HG03342 (cell line): ENCODE results near the gene ALS2CL.

Experiments used
- ATAC-seq: cut with Tn5 transposase; IDR thresholded peaks from one replicate; pipeline ENCODE4 v1.9.1; 2021; ENCODE audit warnings: mild to moderate bottlenecking, moderate library complexity; ENCODE audit not compliant: unreplicated experiment

ALS2CL gene

DNA sequence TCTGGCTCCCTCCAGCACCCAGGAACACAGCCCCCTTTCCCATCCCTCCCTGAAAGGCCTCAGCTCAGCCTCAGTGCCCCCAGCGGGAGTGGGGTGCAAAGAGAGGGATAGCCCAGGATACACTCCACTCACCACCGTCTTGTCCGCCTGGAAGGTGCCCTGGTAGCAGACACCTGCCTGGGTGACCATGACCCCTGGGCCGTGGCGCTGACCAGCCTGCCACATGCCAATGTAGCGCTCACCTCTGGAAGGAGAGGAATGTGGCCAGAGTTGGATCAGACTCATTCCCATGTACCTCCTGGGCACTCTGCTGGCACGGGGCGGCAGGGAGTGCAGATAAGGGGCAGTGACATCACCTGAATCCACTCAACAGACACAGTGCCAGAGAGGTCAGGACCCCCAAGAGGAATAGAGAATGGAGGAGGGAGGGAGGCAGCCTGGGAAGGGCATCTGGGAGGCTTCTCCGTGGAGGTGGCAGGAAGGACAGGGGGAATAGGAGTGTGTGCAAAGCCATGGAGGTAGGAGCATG, 13.1 kb downstream of the ALS2CL start:
- no peak for ATAC-seq

DNA sequence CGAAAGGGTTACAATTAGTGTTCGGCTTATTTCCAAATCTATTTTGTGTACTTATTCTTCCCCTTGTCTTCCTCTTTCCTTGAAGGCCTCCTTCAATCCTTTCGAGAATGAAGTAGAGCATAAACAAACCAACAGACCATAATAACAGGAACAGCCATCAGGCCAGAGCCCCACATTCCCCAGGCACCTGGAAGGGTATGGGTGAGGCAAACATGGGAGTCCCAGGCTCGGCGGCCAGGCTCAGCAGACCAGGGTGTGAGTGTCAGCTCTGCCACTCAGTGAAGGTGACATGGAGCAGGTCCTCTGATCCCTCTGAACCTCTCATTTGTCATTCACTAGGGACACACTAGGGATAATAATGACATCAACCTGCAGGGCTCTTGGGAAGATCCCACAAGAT, 13.8 kb downstream of the ALS2CL start:
- no peak for ATAC-seq

DNA sequence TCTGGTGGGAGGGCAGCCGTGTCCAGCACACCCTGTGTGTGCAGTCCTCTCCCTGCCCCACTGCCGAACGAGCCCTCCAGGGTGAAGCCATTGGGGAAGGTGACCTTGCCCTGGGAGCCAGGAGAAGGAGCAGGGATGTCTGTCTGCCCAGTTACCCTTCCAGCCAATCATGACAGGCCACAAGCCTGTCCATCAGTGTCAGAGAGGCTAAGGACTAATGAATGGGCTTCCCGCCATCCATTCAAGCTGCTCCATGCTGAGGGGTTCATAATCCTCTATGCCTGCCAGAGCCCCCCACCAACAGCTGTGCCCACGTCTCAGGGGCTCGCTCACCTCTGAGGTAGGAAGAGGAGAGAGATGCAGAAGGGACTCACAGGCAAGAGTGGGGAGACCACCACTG, 15.2 kb downstream of the ALS2CL start:
- no peak for ATAC-seq

DNA sequence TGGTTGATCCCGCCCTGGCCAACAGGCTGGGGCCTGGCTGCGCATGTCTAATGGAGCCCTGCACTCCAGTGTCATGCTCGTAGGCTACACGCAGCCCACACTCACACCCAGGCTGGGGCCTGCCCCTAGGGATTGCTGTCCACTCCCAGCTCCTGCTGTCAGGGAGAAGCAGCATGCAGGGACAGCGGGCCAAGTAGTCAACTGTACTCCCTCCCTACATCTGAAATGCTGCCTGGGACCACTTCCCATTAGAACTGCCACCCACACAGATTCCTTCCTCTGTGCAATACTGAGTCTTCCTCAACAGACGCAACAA, 16.1 kb downstream of the ALS2CL start:
- no peak for ATAC-seq

DNA sequence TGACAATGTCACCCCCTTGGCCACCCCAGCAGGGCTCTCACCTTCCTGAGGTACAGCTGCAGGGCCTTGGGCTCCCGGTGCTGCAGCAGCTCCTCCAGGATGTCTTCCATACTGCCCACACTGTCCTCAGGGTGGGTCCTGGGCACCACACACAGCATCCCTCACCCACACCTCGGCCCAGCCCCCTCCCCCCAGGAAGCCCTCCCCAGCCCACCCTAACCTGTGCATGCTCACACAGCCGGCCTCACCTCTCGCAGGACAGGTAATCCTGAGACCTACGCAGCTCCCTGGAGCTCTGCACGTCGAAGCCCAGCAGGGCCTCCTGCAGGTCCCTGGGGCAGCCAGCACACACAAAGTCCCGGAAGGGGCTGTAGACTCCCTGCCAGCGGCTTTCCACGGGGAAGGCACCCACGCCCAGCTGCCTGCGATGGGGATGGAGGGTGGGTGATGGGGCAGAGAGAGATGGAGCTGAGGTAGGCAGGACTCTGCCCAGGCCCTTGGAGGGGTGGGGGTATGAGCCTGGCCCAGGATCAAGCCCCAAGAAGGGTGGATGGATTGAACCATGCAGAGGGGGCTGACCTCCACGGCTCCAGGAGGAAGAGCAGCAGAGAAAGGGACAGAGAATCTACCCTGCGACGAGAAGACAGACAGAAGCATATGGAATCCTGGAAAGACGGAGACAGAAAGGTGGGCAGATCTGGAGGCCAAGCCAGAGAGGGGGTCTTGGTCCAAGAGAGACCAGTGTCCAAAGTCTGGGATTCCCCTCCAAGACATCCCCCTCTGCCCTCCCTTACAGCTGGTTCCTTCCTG, 16.7 kb downstream of the ALS2CL start:
- no peak for ATAC-seq

DNA sequence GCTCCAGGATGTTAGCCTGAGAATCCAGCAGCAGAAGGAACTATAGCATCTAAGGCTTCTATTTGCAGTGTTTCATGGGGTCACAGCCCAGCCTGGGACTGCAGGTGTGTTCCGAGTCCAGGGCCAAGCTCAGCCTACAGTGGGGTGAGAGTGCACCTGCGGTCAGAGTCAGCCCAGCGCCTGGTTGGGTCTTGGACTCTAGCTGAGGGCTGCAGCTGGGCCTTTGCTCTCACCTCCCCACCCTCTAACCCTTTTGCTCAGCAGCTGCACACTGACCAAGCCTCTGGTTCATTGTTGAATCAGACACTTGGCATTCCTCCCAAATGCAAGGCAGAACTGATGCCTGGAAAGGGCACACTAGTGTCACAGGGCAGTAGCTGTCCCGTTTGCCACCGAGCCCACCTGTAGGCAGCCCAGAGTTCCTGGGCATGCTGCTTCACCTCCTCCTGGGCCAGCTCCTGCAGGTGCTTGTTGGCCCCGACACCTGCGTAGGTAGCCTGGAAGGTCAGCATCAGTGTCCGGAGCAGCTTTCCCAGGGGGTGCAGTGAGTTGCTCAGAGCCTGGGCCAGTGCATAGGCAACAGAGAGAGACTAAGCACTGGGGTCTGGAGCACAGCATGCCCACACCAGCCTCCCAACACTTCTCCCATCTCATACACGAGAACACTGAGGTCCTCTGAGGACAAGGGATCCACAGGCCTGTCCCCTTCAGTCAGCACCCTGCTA, 17.5 kb downstream of the ALS2CL start:
- ATAC-seq = no peak

DNA sequence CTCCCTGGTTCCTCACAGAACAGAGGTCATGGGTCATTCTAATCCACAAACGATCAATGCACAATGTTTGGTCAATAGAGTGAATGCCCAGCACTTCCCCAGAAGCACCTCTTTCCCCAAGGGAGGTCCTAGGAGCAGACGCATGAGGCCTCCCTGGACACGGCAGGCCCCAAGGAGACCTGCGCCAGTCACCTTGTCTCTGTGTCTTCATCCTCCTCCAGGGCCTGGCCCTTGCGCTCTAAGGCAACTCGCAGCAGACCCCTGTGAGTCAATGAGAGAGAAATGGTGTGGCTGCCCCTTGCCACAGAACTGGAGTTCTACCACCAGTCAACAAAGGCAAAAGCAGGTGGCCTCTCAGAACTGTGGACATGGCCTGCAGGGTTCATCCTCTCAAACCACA, 18.1 kb downstream of the ALS2CL start:
- no peak for ATAC-seq

DNA sequence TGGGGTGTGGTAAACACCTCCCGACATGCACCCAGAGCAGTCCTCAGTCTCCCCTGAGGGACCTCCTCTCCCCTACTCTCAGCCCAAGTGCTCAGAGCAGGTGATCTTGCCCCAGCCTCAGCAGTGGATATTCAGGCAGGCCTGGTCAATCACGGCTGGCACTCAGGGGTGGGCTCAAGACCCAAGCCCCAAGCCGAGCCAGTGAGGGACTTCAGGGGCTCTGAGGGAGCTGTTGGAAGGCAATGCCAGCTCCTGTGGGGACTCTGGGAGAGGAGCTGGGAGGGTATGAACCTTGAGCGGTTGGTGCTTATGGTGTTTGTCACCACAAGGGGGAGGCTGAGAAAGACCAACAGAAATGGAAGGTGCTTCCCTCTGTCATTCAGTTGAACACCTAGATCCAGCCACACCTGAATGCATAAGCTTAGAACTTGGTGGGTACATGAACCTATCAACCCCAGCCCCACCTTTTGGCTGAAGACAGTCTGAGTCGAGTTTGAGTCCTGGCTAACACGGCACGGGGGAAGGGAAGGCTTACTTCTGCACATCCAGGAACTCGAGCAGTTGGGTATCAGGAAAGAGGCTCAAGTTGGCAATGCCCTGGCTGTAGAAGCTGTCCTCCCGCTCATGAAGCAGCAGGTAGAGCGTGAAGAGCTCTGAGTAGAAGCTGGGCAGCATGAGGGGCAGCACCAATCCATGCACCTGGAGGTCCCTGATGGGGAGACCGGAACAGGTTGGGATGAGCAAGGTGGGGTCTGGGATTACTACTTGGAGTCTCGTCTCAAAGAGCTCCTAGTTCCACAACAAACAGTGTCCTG, 19.2 kb downstream of the ALS2CL start:
- ATAC-seq = no peak

DNA sequence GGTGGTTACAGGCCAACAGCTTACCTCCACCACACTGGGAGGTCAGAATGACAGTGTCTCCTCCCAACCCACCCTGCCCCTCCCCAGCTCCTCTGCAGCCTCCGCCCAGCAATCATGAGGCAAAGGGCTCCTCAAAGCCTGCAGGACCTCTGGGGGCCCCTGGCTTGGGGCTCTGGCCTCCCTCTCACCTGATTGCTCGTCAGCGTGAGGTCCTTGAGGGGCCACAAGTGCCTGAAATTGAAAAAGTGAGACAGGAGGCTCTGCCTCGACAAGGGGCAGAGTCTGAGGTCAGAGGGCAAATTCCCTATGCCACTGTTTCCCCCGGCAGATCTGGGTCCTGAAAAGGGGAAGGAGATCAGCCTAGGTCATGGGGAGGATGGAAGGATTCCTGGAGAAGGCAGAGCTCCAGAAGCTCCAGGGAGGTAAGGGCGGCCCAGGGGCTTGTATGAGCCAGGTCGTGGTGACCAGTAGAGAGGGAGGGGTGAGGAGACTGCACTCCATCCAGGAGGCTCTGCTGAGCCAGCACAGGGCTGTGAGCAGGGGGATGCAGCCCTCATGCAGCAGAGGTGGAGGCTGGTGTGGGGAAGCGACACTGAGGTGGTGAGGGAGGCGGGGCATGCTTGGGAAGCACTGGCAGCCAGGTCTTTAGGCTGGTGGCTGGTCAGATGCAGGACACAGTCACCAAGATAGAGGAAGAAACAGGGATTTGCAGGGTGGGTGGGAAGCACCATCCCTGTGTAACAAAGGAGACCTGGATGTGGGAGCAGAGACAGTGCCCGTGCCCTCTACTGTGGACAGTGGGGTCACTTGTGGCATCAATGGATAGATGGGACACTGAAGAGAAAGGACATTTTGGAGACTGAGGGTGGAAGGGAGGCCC, 20.1 kb downstream of the ALS2CL start:
- no peak for ATAC-seq

DNA sequence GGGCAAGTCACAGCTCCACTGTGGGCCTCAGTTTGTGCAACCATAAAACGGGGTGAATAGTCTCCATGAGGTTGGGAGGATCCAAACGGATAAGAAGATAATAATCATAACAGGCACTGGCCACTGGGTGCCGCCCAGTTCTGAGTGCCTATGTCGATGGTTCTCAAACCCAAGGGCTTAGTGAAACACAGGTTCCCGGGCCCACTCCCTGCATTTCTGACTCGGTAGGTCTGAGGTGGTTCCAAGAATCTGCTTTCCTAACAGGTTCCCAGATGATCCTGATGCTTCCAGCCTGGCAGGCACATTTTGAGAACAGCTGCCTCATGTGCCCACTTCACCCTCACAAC, 21.2 kb downstream of the ALS2CL start:
- ATAC-seq = no peak

DNA sequence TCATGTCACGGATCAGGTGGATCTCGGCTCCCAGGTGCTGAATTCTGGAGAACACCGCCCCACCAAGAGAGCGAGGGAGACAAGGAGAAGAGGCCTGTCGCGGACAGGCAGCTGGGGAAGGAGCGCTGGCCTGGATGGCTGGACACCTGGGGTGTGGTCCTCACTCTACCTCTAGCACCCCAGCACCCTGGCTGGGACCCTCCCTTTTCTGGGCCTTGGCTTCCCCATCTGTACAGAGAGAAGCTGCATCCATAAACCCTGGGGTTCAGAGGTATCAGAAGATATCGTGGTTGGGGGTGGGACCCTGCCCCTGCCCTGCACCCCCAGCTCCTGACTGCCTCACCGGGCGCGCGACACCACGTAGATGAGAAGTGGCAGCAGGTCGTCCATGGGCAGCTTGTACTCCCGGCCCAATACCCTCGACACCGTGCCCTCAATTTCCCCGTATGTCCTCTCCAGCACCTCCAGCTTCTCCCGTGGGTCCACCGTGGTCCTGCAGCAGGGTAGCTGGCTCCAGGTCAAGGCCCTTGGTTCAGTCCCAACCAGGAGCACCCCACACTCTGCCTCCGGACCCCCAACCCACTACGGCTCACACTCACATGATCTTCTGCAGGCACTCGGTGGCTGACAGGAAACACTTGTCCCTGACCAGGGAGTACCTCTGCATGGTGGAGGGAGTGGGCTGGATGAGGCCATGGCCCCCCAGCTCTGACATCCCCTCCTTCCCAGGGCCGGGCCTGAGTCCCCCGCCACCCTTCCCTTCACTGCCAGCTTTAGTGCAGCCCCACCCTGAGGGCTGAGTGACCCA, 21.7 kb downstream of the ALS2CL start:
- no peak for ATAC-seq

DNA sequence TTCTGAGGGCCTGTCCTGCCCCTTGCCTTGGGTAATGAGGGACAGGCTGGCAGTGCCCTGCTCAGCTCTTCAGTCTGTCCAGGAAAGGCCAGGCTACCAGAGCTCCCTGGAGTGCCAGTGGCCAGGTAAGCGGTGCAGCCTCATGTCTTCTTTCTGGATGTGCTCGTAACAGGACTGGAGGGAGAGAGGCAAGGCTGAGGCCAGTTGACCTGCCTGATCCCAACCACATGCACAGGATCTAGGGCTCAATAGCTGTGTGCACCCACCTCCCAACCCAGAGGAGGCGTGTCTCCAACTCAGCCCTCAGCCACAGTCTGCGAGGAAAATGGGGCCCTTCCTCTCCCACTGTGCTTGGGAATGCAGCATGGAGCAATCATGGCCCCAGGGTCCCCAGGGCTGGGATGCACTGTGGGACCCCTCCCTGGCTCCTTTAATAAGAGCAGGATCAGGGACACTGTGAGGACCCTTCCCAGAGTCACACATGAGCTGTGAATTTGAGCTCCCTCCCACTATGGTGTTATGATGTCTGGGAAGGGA, 22.5 kb downstream of the ALS2CL start:
- no peak for ATAC-seq

DNA sequence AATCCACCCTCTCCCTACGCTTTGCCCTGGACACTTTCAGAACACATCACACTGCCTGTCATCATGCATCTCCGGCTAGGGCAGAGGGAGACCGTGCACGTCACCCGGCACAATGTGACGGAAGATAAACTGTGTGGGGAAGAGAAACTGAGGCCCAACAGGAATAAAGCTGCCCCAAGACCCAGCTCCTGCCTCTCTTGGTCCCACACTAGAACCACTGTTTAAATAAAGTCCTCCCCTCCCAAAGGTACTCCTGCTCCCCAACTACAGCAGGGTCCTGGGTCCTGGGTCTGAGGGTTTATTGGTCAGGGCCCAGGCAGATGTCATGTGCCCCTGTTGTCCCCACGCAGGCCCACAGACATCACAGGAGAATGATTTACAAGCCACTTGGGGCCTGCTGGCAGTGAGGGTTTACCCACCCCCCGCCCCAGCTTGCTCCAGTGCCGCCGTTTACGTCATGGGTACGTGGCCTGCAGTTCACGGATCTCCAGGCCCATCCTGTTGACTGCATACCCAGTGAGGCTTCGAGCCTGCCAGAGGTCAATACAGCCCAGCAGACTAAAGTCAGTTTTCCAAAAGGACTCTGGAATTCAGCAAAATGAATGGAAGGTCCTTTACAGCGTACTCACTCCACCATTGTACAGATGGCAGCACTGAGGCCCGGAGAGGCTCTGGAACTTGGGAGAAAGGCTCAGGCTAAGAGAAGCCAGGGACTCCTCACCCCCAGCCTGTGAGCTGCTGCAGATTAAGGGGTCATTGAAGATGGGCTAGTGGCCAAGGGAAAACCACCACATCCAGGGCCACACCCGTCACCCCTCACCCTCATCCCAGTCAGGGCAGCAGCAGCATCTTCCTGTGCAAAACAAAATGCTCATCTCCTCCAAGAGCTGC, 23.2 kb downstream of the ALS2CL start:
- no peak for ATAC-seq

DNA sequence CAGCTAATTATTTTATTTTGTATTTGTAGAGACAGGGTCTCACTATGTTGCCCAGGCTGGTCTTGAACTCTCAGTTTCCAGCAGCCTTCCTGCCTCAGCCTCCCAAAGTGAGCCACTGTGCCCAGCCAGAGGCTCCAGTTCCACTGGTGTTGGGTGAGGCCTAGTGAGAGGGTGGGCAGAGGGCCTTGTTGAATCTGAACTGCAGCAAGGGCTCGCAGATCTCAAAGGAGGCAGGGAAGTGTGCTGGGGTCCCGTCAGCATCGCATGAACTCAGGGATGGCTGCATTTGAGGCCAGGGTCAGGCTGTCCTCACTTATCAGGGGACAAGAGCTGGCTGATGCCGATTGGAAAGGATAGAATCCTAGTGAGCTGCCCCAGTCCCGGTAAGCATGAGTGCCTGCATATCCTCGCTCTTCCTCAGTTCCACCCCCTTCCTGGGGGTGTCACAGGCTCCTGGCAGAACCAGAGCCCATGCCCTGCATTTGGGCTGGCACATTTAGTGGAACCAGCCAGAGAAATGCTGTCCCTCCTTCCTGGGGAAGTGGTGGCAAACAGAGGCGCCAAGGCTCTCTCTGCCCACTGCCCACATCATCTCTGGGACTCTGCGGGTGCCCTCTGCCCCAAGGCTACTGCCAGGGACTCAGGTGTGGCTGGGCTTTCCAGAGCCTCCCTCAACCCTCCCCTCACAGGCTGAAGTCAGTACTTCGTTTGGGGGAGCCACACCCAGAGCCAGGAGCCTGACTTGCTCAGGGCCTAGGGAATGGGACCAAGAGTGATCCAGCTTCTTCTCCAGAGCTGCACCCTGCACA, 24.1 kb downstream of the ALS2CL start:
- ATAC-seq = no peak

DNA sequence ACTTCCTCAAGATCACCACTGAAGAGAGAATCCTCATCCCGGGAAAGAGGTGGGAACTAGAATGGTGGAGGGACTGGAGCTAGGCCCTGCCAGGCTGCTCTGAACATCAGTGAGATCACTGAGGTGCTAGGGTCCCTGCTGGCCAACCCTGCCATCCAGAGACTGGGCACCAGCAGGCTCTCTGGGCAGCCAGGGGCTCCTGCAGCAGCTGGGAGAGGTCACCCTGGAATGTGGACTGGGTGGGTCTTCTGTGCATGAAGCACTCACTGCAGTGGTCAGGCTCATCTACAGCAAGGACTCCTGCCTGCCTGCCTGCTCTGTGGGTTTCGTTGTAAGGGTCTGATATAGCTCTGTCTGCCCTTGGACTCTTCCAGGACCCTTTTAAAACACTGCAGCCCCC, 24.9 kb downstream of the ALS2CL start:
- no peak for ATAC-seq

DNA sequence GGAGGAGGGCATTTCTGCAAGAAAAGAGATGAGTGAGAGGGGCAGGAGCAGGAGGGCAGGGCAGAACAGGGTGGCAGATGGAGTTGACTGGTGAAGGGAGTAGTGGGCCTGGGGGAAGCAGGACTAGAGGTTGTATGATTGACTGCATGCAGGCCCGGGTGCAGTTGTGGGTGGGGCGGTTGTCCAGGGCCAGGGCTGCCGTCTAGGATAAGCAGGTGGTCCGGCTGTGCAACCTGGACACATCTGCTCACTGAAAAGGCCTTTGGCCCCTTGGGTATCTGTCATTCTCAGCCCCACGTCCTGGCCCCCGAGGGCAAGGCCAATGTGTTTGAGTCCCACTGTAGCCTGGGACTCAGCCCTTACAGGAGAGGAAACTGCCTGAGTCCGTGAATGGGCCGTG, 25.4 kb downstream of the ALS2CL start:
- no peak for ATAC-seq

DNA sequence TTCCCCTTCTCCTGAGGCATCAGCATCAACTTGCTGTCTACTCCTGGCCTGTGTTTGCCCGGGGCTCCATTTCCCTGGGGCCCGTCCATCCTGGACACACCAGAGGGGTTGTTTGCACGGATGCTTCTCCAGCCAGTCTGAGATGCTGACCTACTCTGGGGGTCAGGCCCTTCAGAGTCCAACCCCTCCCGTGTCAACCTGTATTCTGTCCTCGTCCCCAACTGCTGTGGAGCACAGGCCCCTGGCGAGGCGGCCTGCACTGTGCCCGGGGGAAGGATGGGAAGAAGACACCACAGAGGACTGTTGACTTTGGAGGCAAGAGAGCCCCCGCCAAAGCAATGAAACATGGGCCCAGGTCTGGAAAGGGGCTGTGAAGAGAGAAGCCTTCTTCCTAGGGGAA, 25.8 kb downstream of the ALS2CL start:
- ATAC-seq = no peak
